Lower lobe of right lung (tissue), 2 donors: ENCODE measurements around the gene PLPPR1. TPM values are rescaled to one million over a fixed set of nuclear protein-coding genes. Genes with fewer than 3 reads are reported as not detected.
"Not testable (repeated sequence)": the region's sequence is repeated elsewhere in the genome, so short reads cannot be mapped to it uniquely, and the experiment has no call there.

Experiments
- ATAC-seq, 2 donors: fragments of 200-7000 bp; cut with Tn5 transposase; one replicate each; pipeline ENCODE4 v1.9.1; 2020 to 2022; ENCODE audit warnings: mild to moderate bottlenecking in 2 of 2, moderate library complexity in 2 of 2
- DNase-seq: peaks from one replicate; pipeline ENCODE4 v3.0.0-alpha.2; 2020
- H3K27ac ChIP-seq: fragments of 200-600 bp; one replicate; pipeline ENCODE4 v1.8.0; 2022
- H3K27me3 ChIP-seq: fragments of 200-600 bp; one replicate; pipeline ENCODE4 v1.8.0; 2022; ENCODE audit warnings: low read depth
- H3K36me3 ChIP-seq: fragments of 200-600 bp; one replicate; pipeline ENCODE4 v1.8.0; 2022; ENCODE audit warnings: mild to moderate bottlenecking
- H3K4me1 ChIP-seq: fragments of 200-600 bp; one replicate; pipeline ENCODE4 v1.8.0; 2022
- H3K4me3 ChIP-seq: fragments of 200-600 bp; one replicate; pipeline ENCODE4 v1.8.0; 2022; ENCODE audit warnings: mild to moderate bottlenecking
- H3K9me3 ChIP-seq: fragments of 200-600 bp; one replicate; pipeline ENCODE4 v1.8.0; 2022
- CTCF ChIP-seq: fragments of 200-600 bp; IDR thresholded peaks from one replicate; pipeline ENCODE4 v1.8.0; 2022; ENCODE audit warnings: antibody characterized with exemption, mild to moderate bottlenecking
- intact Hi-C: fragments of 100-400 bp; cut with DNase I; formaldehyde crosslinking; loops from one replicate; pipeline ENCODE4 v1.11.0; 2022
- total RNA-seq: library from RNA; stranded (reverse); fragmentation: NEBNext Ultra II Directional; extraction: Animal tissue kit (Norgen Biotek cat#: 25700); gene quantifications from one replicate; pipeline ENCODE4 v1.2.1, GENCODE V29; 2021
- donor health status: DM: no; HTN: yes; CAD: no; lungs with severe emphysema.

PLPPR1 gene
- total RNA-seq, 1 donor from 2014 or later: 5.4 TPM

- DNase-seq (no peak), ATAC-seq (no peak)
- Histone ChIP-seq H3K27ac (no peak overlapping the region), H3K27me3 (no peaks in the 10 kb centered on the region), H3K9me3 (no peaks in the 10 kb centered on the region), H3K4me3 (no peak overlapping the region), H3K4me1 (no peaks in the 10 kb centered on the region), H3K36me3 (no peaks in the 10 kb centered on the region)
- intact Hi-C loops: no loop called here
- TF ChIP-seq CTCF: no peak
Measured at GRCh38 chr9:101271102-101271501, 242.6 kb downstream of the PLPPR1 start.

- no peak for TF ChIP-seq CTCF
- intact Hi-C loops: no loop called here
- no peaks in the 10 kb centered on the region for H3K27me3 ChIP-seq
- no peak for ATAC-seq
- no peaks in the 10 kb centered on the region for H3K9me3 ChIP-seq
- no peak overlapping the region for H3K27ac ChIP-seq
- H3K36me3 ChIP-seq: no peaks in the 10 kb centered on the region
- H3K4me3 ChIP-seq: no peak overlapping the region
- H3K4me1 ChIP-seq: no peaks in the 10 kb centered on the region
- DNase-seq: no peak
Measured at GRCh38 chr9:101274971-101275768, 246.6 kb downstream of the PLPPR1 start.

- no peaks in the 10 kb centered on the region for H3K36me3 ChIP-seq
- H3K27ac ChIP-seq: no peak overlapping the region
- ATAC-seq (no peak), DNase-seq (no peak)
- no peak for TF ChIP-seq CTCF
- H3K4me3 ChIP-seq: no peak overlapping the region
- no peaks in the 10 kb centered on the region for H3K9me3 ChIP-seq
- no peaks in the 10 kb centered on the region for H3K27me3 ChIP-seq
- no peaks in the 10 kb centered on the region for H3K4me1 ChIP-seq
- intact Hi-C loops: no loop called here
Measured at GRCh38 chr9:101275769-101276250, 247.3 kb downstream of the PLPPR1 start.

- H3K36me3 ChIP-seq, DNase-seq, H3K27ac ChIP-seq, H3K9me3 ChIP-seq, H3K4me3 ChIP-seq, H3K27me3 ChIP-seq, H3K4me1 ChIP-seq, intact Hi-C loops, ATAC-seq: not testable (repeated sequence)
Measured at GRCh38 chr9:101291043-101291442, 262.5 kb downstream of the PLPPR1 start.

- no peak overlapping the region for H3K4me3 ChIP-seq
- no peak for TF ChIP-seq CTCF
- H3K36me3 ChIP-seq: no peaks in the 10 kb centered on the region
- H3K9me3 ChIP-seq: no peaks in the 10 kb centered on the region
- H3K27ac ChIP-seq: no peak overlapping the region
- H3K27me3 ChIP-seq: no peaks in the 10 kb centered on the region
- ATAC-seq (no peak), DNase-seq (no peak)
- H3K4me1 ChIP-seq: no peaks in the 10 kb centered on the region
- intact Hi-C loops: no loop called here
Measured at GRCh38 chr9:101299901-101300300, 271.4 kb downstream of the PLPPR1 start.

- DNase-seq: no peak
- no peak overlapping the region for H3K4me3 ChIP-seq
- no peak for TF ChIP-seq CTCF
- no peaks in the 10 kb centered on the region for H3K9me3 ChIP-seq
- no peaks in the 10 kb centered on the region for H3K27me3 ChIP-seq
- H3K4me1 ChIP-seq: no peaks in the 10 kb centered on the region
- intact Hi-C loops: no loop called here
- no peak overlapping the region for H3K27ac ChIP-seq
- ATAC-seq: no peak
- H3K36me3 ChIP-seq: no peaks in the 10 kb centered on the region
Measured at GRCh38 chr9:101307051-101307450, 278.5 kb downstream of the PLPPR1 start.
